ENCODE data around the gene SNAI3. TPM values are rescaled to one million over a fixed set of nuclear protein-coding genes. Genes with fewer than 3 reads are reported as not detected.

Gene SNAI3
- total and polyA plus RNA-seq, 8 donors = 0.55 to 4.2 (median 1.5) TPM; not detected in 3

- intact Hi-C loops (cut with DNase I; ENCODE audit: low total_unique reads) = no loop called here
- no peak for DNase-seq
- 85 to 91% (median 90%) methylated on average over 17 to 28 of the region's 28 CpGs for WGBS, 5 donors
Observed at GRCh38 chr16:88646345-88647034, 39.8 kb downstream of the SNAI3 start.

GRCh38 chr16:88645941-88646340, 40.4 kb downstream of the SNAI3 start:
- Histone ChIP-seq H3K9me3 (no peaks in the 10 kb centered on the region), H3K36me3 (peaks cover 0 to 51% (median 34%) of the 10 kb centered on the region in 4 donors), H3K27me3 (peaks cover 0 to 4% (median 0%) of the 10 kb centered on the region in 3 donors), H3K27ac (no peak overlapping the region), H3K4me1 (peaks cover 15 to 33% (median 22%) of the 10 kb centered on the region in 4 donors), H3K4me3 (no peak overlapping the region)
- intact Hi-C loops (cut with DNase I; ENCODE audit: low total_unique reads) = no loop called here
- DNase-seq = no peak
- TF ChIP-seq EP300 (IDR thresholded peaks at IDR 0.05) = no peak
- TF ChIP-seq POLR2AphosphoS5 (IDR thresholded peaks at IDR 0.05) = no peak
- TF ChIP-seq CTCF (IDR thresholded peaks at IDR 0.05) = no peak
- TF ChIP-seq POLR2A (IDR thresholded peaks at IDR 0.05) = no peak
- 87 to 92% (median 90%) methylated on average over 16 to 23 of the region's 23 CpGs for WGBS, 5 donors

More at GRCh38 chr16:88646345-88647034, 39.8 kb downstream of the SNAI3 start:
- Histone ChIP-seq H3K27ac (no peak overlapping the region), H3K9me3 (no peaks in the 10 kb centered on the region), H3K4me1 (peaks cover 21 to 38% (median 28%) of the 10 kb centered on the region in 4 donors), H3K27me3 (no peaks in the 10 kb centered on the region), H3K4me3 (no peak overlapping the region), H3K36me3 (peaks cover 0 to 51% (median 34%) of the 10 kb centered on the region in 4 donors)
- TF ChIP-seq POLR2A (IDR thresholded peaks at IDR 0.05) (no peak), CTCF (IDR thresholded peaks at IDR 0.05) (no peak)

- Histone ChIP-seq H3K4me1 (peaks cover 12 to 33% (median 18%) of the 10 kb centered on the region in 4 donors), H3K9me3 (no peaks in the 10 kb centered on the region), H3K4me3 (no peak overlapping the region), H3K27ac (no peak overlapping the region), H3K27me3 (peaks cover 0 to 9% (median under 1%) of the 10 kb centered on the region in 3 donors), H3K36me3 (peaks cover 0 to 51% (median 34%) of the 10 kb centered on the region in 4 donors)
- intact Hi-C loops (cut with DNase I; ENCODE audit: low total_unique reads) = no loop called here
- DNase-seq = no peak
- TF ChIP-seq POLR2A (IDR thresholded peaks at IDR 0.05) (no peak), EP300 (IDR thresholded peaks at IDR 0.05) (no peak), POLR2AphosphoS5 (IDR thresholded peaks at IDR 0.05) (no peak), CTCF (IDR thresholded peaks at IDR 0.05) (no peak)
- WGBS, 5 donors = 91 to 95% (median 94%) methylated on average over 15 to 16 of the region's 16 CpGs
Observed at GRCh38 chr16:88645455-88645854, 40.9 kb downstream of the SNAI3 start.

- H3K4me1 ChIP-seq = peaks cover 14 to 29% (median 20%) of the 10 kb centered on the region in 4 donors
- no peak for DNase-seq
- no peak overlapping the region for H3K4me3 ChIP-seq
- no peak for TF ChIP-seq EP300 (IDR thresholded peaks at IDR 0.05)
- no peak for TF ChIP-seq CTCF (IDR thresholded peaks at IDR 0.05)
- TF ChIP-seq POLR2AphosphoS5 (IDR thresholded peaks at IDR 0.05) = no peak
- TF ChIP-seq POLR2A (IDR thresholded peaks at IDR 0.05) = no peak
- WGBS, 5 donors = 86 to 95% (median 92%) methylated on average over 4 to 9 of the region's 9 CpGs
- H3K27me3 ChIP-seq = peaks cover 11 to 28% (median 19%) of the 10 kb centered on the region in 3 donors
- H3K36me3 ChIP-seq = peaks cover 0 to 45% (median 34%) of the 10 kb centered on the region in 4 donors
- H3K27ac ChIP-seq = no peak overlapping the region
- intact Hi-C loops (cut with DNase I; ENCODE audit: low total_unique reads) = no loop called here
- H3K9me3 ChIP-seq = no peaks in the 10 kb centered on the region
Observed at GRCh38 chr16:88643644-88643932, 42.7 kb downstream of the SNAI3 start.

Data from stomach (tissue), 9 donors.